Parietal lobe (tissue), 1 donor: ENCODE results near the gene PRRT1B. TPM values are rescaled to one million over a fixed set of nuclear protein-coding genes. Genes with fewer than 3 reads are reported as not detected.

Experiments
- total RNA-seq: library from RNA; depleted of rRNA; stranded (reverse); fragments of >200 nt; gene quantifications from one replicate; pipeline ENCODE4 v1.2.3, GENCODE V29; 2014

Gene PRRT1B
- total RNA-seq, result not detected

DNA sequence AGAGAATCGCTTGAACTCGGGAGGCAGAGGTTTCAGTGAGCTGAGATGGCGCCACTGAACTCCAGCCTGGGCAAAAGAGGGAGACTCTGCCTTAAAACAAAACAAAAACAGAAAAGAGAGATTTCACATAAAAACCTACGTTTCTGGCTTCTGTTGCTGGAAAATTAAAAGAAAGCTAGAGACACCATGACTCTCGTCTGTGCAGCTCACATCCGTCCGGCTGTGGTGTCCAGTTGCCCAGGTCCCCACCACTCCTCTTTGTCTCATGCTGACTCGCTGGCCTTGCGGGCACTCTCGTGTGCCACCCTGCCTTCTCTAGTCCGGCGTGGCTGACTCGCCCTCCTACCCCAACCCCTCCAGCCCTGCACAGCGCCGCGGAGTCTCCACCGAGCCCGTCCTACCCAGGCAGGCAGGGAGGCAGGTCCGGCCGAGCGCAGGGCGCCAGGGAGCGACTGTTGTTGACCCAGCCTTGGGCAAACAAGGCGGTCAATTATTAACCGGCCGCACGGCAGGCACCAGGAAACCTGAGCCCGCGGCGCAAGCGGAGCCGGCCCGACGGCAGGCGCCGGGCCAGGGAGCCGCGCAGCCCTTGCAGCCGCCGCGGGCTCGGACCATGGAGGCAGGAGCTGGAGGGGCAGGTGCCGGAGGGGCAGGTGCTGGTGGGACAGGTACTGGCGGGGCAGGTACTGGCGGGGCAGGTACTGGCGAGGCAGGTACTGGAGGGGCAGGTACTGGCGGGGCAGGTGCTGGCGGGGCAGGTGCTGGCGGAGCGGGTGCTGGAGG lies at the start of gene PRRT1B:
Gene PRRT1B (plus strand): TSS at position 521 of the 783 bp plus-strand sequence. CDS start 93 bp downstream, at position 614.

DNA sequence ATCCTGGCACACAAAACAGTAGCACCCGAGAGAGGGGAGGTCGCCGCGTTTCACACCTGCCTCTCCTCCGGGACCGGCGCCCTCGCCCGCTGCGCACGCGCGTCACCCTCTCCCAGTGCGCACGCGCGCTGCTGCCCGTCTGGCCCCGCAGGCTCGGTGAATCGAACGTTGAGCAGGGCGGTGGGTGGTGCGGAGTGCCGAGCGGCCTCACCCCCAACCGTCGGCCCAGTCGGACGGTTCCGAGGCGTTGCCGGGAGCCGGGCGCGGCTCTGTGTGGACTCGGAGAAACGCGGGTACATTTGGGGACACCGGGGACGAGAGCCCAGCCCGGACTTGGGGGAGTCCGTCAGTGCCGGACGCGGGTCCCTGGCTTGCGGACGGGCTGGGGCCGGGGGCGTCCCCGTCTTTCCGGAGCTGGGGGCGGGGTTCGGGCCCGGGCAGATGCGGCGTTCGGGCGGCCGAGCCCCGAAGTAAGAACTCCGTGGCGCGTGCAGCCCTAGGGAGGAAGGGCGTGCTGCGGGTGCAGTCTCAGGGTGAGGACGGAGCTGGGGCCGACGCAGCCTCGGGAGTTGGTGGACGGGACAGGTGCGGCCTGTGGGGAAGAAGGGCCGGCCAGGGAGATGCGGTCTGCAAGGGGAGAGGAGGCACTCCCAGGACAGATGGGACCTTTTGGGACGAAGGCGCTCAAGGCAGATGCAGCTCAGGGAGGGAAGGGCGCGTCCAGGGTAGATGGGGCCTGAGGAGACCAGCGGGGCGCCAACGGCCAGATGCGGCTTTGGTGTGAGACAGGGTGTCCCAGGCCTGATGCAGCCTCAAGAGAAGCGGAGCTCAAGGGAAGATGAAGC lies 42.3 kb upstream of the PRRT1B start, which contains the start of gene POMT1:
Gene POMT1 (plus strand): TSS at position 138 of the 845 bp plus-strand sequence. CDS start 1,301 bp downstream, outside the sequence.

DNA sequence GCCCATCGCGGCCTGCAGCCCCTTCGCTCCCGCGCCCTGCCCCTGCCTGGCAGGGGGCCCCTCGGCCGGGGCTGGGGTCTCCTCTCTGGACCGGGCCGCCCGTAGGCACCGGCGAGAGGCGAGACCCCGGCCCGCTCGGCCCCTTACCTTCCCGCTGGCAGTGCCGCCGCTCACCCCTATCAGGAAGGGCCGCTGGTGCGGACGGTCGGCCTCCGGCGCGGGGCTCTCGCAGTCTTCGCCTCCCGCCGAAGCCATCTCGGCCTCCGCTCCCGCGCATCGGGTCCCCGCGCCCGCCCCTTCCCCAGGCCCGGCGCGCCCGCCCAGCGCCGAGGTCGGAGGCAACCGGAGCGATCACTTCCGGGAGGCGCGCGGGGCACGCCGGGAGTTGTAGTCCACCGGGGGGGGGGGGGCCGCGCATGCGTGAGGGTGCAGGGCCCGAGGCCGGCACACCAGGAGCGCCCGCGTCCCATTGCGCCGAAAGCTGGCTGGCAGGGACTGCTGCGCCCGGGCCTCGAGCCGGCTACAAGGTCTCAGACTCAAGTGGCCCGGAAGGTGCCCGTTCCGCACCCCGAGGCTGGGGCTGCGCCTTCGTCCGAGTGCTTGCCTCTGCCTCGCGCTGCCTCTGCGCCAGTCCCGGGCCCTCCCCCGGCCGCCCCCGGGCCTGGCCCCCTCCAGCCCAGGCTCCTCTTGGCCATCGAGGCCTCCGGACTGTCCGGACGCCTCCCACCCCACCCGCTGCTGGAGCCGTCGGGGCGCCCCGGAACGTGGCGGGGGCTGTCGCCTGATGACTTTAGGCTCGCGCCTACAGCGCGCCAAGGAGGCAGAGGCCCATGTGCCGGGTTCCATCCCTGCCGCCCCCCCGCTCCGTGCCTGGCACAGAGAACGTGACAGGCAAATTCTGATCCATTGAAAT lies 14.1 kb upstream of the PRRT1B start, which contains the start of gene UCK1:
Gene UCK1 (minus strand): TSS at position 344 of the 913 bp plus-strand sequence. CDS start 89 bp downstream, at position 255.

Other genes starting within 250 kb of the PRRT1B start
- gene PRRC2B, start 151.4 kb upstream of the PRRT1B start, total RNA-seq, result 321 TPM
- 66.7 TPM for gene POMT1, start 42.6 kb upstream of the PRRT1B start, total RNA-seq
- 21.9 TPM for gene UCK1, start 14.3 kb upstream of the PRRT1B start, total RNA-seq
- gene RAPGEF1, start 194.6 kb downstream of the PRRT1B start, total RNA-seq, result 49.1 TPM